Neuronal stem cell (in vitro differentiated cells): ENCODE data around the gene FCHSD2.

ENCODE experiments used
- DNase-seq: peaks from one replicate; pipeline ENCODE4 v3.0.0-alpha.2; 2013; ENCODE audit warnings: low spot score
- H2AFZ ChIP-seq: one replicate; pipeline ENCODE4 v1.6.1; 2013; ENCODE audit warnings: mild to moderate bottlenecking, low read length, inconsistent platforms
- H2AK5ac ChIP-seq: 2 replicates; pipeline ENCODE4 v1.6.1; 2013; ENCODE audit warnings: low read depth, mild to moderate bottlenecking, inconsistent platforms, low read length, moderate library complexity, mixed read lengths
- H2BK120ac ChIP-seq: 2 replicates; pipeline ENCODE4 v1.6.1; 2013; ENCODE audit warnings: low read depth, mild to moderate bottlenecking, inconsistent platforms, low read length, moderate library complexity, mixed read lengths
- H2BK12ac ChIP-seq: one replicate; pipeline ENCODE4 v1.6.1; 2013; ENCODE audit warnings: low read length, inconsistent platforms
- H2BK15ac ChIP-seq: 2 replicates; pipeline ENCODE4 v1.6.1; 2013; ENCODE audit warnings: mild to moderate bottlenecking, low read length, inconsistent platforms, mixed read lengths
- H2BK5ac ChIP-seq: one replicate; pipeline ENCODE4 v1.6.1; 2013; ENCODE audit warnings: inconsistent platforms, mild to moderate bottlenecking, low read length, moderate library complexity
- H3K14ac ChIP-seq: one replicate; pipeline ENCODE4 v1.6.1; 2013; ENCODE audit warnings: low read length, inconsistent platforms
- H3K18ac ChIP-seq: 2 replicates; pipeline ENCODE4 v1.6.1; 2013; ENCODE audit warnings: low read length, inconsistent platforms
- H3K23ac ChIP-seq: 2 replicates; pipeline ENCODE4 v1.6.1; 2013; ENCODE audit warnings: low read depth, mild to moderate bottlenecking, mixed read lengths, low read length, inconsistent platforms; ENCODE audit not compliant: poor library complexity
- H3K27ac ChIP-seq: replicated peaks from 3 replicates; pipeline ENCODE4 v1.5.1; 2013; ENCODE audit warnings: low read length, inconsistent platforms
- H3K27me3 ChIP-seq, 3 experiments: 2 replicates each; pipeline ENCODE4 v1.6.1; 2013; ENCODE audit warnings: low read length in 3 of 3, mild to moderate bottlenecking in 2 of 3, inconsistent platforms in 1 of 3, low read depth in 1 of 3, mixed read lengths in 1 of 3, moderate library complexity in 1 of 3; ENCODE audit not compliant: control insufficient read depth in 3 of 3, insufficient read depth in 3 of 3
- H3K36me3 ChIP-seq, 2 donors: replicated peaks in 1 of 2; 2 replicates each; pipeline ENCODE4 v1.6.1; 2013; ENCODE audit warnings: low read length in 2 of 2; ENCODE audit not compliant: control insufficient read depth in 2 of 2, insufficient read depth in 2 of 2
- H3K4ac ChIP-seq: 2 replicates; pipeline ENCODE4 v1.6.1; 2013; ENCODE audit warnings: inconsistent platforms, mild to moderate bottlenecking, low read length, moderate library complexity
- H3K4me1 ChIP-seq, 2 donors: 1 replicate in 1 of 2; 2 replicates in 1 of 2; pipeline ENCODE4 v1.6.1; 2013; ENCODE audit warnings: low read length in 2 of 2, low read depth in 1 of 2; ENCODE audit not compliant: control insufficient read depth in 2 of 2, insufficient read depth in 1 of 2
- H3K4me2 ChIP-seq: one replicate; pipeline ENCODE4 v1.6.1; 2013; ENCODE audit warnings: mild to moderate bottlenecking, low read length, inconsistent platforms; ENCODE audit not compliant: insufficient read depth, poor library complexity, severe bottlenecking
- H3K4me3 ChIP-seq, 2 donors: 2 replicates each; pipeline ENCODE4 v1.5.1; 2013; ENCODE audit warnings: low read length in 2 of 2, mild to moderate bottlenecking in 2 of 2, inconsistent platforms in 1 of 2, moderate library complexity in 1 of 2
- H3K79me1 ChIP-seq: one replicate; pipeline ENCODE4 v1.6.1; 2013; ENCODE audit warnings: low read depth, mild to moderate bottlenecking, inconsistent platforms, low read length, moderate library complexity
- H3K9ac ChIP-seq: one replicate; pipeline ENCODE4 v1.6.1; 2013; ENCODE audit warnings: mild to moderate bottlenecking, low read depth, low read length, inconsistent platforms; ENCODE audit not compliant: poor library complexity
- H3K9me3 ChIP-seq, 2 donors: replicated peaks in 1 of 2; 2 replicates each; pipeline versions ENCODE3 to v1.6.1; 2013; ENCODE audit warnings: low read length in 2 of 2, mild to moderate bottlenecking in 2 of 2, inconsistent platforms in 1 of 2, low read depth in 1 of 2, mixed read lengths in 1 of 2, moderate library complexity in 1 of 2; ENCODE audit not compliant: control insufficient read depth in 2 of 2, insufficient read depth in 1 of 2
- H4K8ac ChIP-seq: one replicate; pipeline ENCODE4 v1.6.1; 2013; ENCODE audit warnings: low read depth, mild to moderate bottlenecking, inconsistent platforms, low read length, moderate library complexity
- H4K91ac ChIP-seq: one replicate; pipeline ENCODE4 v1.6.1; 2013; ENCODE audit warnings: low read length, low read depth, mild to moderate bottlenecking, inconsistent platforms; ENCODE audit not compliant: poor library complexity
- WGBS, 2 donors: extraction: QIAGEN DNeasy Blood & Tissue Kit; methylation state at CpG; one replicate each; pipeline ENCODE4 v1.1.7; 2013; ENCODE audit warnings: missing lambda C conversion rate in 2 of 2, mixed read lengths in 1 of 2; ENCODE audit not compliant: insufficient read length in 2 of 2, insufficient replicate concordance in 1 of 2; ENCODE audit errors: extremely low coverage in 2 of 2; 5-methylcytosine and 5-hydroxymethylcytosine counted together

Gene FCHSD2

GRCh38 chr11:73019996-73020395 is 122.1 kb downstream of the FCHSD2 start:
- H3K79me1 ChIP-seq = no peaks in the 10 kb centered on the region
- no peaks in the 10 kb centered on the region for H3K36me3 ChIP-seq
- H3K4me3 ChIP-seq = no peak overlapping the region
- no CpG with 5 or more reads among the region's 1 CpG for WGBS, 2 donors
- H3K18ac ChIP-seq = no peak overlapping the region
- H2BK12ac ChIP-seq = no peak overlapping the region
- no peak overlapping the region for H3K27ac ChIP-seq
- no peak overlapping the region for H2BK15ac ChIP-seq
- H3K4me1 ChIP-seq = no peaks in the 10 kb centered on the region
- H2BK120ac ChIP-seq = no peak overlapping the region
- no peak for DNase-seq
- H3K27me3 ChIP-seq = no peaks in the 10 kb centered on the region
- H2AFZ ChIP-seq = no peak overlapping the region
- peaks cover 0 to 14% of the 10 kb centered on the region in 2 donors for H3K9me3 ChIP-seq
- no peak overlapping the region for H2BK5ac ChIP-seq
- no peak overlapping the region for H3K23ac ChIP-seq
- H4K91ac ChIP-seq = no peak overlapping the region
- H3K14ac ChIP-seq = no peak overlapping the region
- no peak overlapping the region for H3K4me2 ChIP-seq
- no peak overlapping the region for H2AK5ac ChIP-seq
- H4K8ac ChIP-seq = no peak overlapping the region
- no peak overlapping the region for H3K9ac ChIP-seq
- no peak overlapping the region for H3K4ac ChIP-seq

GRCh38 chr11:73019449-73019848 is 122.7 kb downstream of the FCHSD2 start:
- no peak for DNase-seq
- Histone ChIP-seq H3K79me1 (no peaks in the 10 kb centered on the region), H3K27ac (no peak overlapping the region)

GRCh38 chr11:73018856-73019255 is 123.3 kb downstream of the FCHSD2 start:
- H3K36me3 ChIP-seq = no peaks in the 10 kb centered on the region
- no peaks in the 10 kb centered on the region for H3K27me3 ChIP-seq
- H2BK120ac ChIP-seq = no peak overlapping the region
- no peak overlapping the region for H3K27ac ChIP-seq
- H3K4me1 ChIP-seq = no peaks in the 10 kb centered on the region
- no peak overlapping the region for H3K9ac ChIP-seq
- no peak overlapping the region for H3K4me3 ChIP-seq
- no peak overlapping the region for H2AFZ ChIP-seq
- no peak overlapping the region for H2BK5ac ChIP-seq
- H3K9me3 ChIP-seq = peaks cover 0 to 4% of the 10 kb centered on the region in 2 donors
- no peak overlapping the region for H3K4me2 ChIP-seq
- no peak overlapping the region for H2AK5ac ChIP-seq
- H3K79me1 ChIP-seq = no peaks in the 10 kb centered on the region
- no peak overlapping the region for H2BK15ac ChIP-seq
- H2BK12ac ChIP-seq = no peak overlapping the region
- no peak overlapping the region for H3K14ac ChIP-seq
- no peak overlapping the region for H3K4ac ChIP-seq
- no peak overlapping the region for H4K8ac ChIP-seq
- DNase-seq = no peak
- no peak overlapping the region for H4K91ac ChIP-seq
- no peak overlapping the region for H3K23ac ChIP-seq
- no peak overlapping the region for H3K18ac ChIP-seq

More at GRCh38 chr11:73019449-73019848, 122.7 kb downstream of the FCHSD2 start:
- no peak overlapping the region for H3K4ac ChIP-seq
- no peak overlapping the region for H3K23ac ChIP-seq
- no peak overlapping the region for H3K14ac ChIP-seq
- H3K9ac ChIP-seq = no peak overlapping the region
- H3K27me3 ChIP-seq = no peaks in the 10 kb centered on the region
- H2AFZ ChIP-seq = no peak overlapping the region
- peaks cover 0 to 9% of the 10 kb centered on the region in 2 donors for H3K9me3 ChIP-seq
- no peak overlapping the region for H2BK120ac ChIP-seq
- H4K91ac ChIP-seq = no peak overlapping the region
- no peak overlapping the region for H3K4me3 ChIP-seq
- H3K18ac ChIP-seq = no peak overlapping the region
- no peak overlapping the region for H2BK5ac ChIP-seq
- no peak overlapping the region for H2BK12ac ChIP-seq
- H3K4me1 ChIP-seq = no peaks in the 10 kb centered on the region
- H3K36me3 ChIP-seq = no peaks in the 10 kb centered on the region
- no peak overlapping the region for H2AK5ac ChIP-seq
- no peak overlapping the region for H3K4me2 ChIP-seq
- H4K8ac ChIP-seq = no peak overlapping the region
- H2BK15ac ChIP-seq = no peak overlapping the region

- Histone ChIP-seq H3K9me3 (peaks cover 0 to 4% of the 10 kb centered on the region in 2 donors), H3K18ac (no peak overlapping the region), H2BK12ac (no peak overlapping the region), H3K4me2 (no peak overlapping the region), H3K23ac (no peak overlapping the region), H2BK120ac (no peak overlapping the region), H2AFZ (no peak overlapping the region), H2AK5ac (no peak overlapping the region), H4K91ac (no peak overlapping the region), H2BK15ac (no peak overlapping the region), H3K27me3 (no peaks in the 10 kb centered on the region), H2BK5ac (no peak overlapping the region), H3K79me1 (no peaks in the 10 kb centered on the region), H3K27ac (no peak overlapping the region), H3K14ac (no peak overlapping the region), H3K36me3 (no peaks in the 10 kb centered on the region), H4K8ac (no peak overlapping the region), H3K4me3 (no peak overlapping the region), H3K9ac (no peak overlapping the region), H3K4ac (no peak overlapping the region), H3K4me1 (no peaks in the 10 kb centered on the region)
- no peak for DNase-seq
- WGBS, 2 donors = no CpG with 5 or more reads among the region's 8 CpGs
These were observed 124.9 kb downstream of the FCHSD2 start for GRCh38 chr11:73017024-73017751.
